Measurements from ENCODE around the gene ALOX5AP.

ALOX5AP gene

GRCh38 chr13:30763786-30764413 is 28.6 kb downstream of the ALOX5AP start:
- H3K27ac ChIP-seq: no peak overlapping the region
- H3K4me3 ChIP-seq (ENCODE audit: low read depth, low read length): no peak overlapping the region
- TF ChIP-seq CTCF (IDR thresholded peaks at IDR 0.05; ENCODE audit: low read depth, low read length, missing control alignments): no peak
- DNase-seq: no peak
- in situ Hi-C loops (cut with HindIII; ENCODE audit: low pct_ligation_motif_present, low sequenced_read_pairs): no loop called here
- no peaks in the 10 kb centered on the region for H3K27me3 ChIP-seq (replicated peaks)
- H3K36me3 ChIP-seq (replicated peaks): no peaks in the 10 kb centered on the region

- H3K27me3 ChIP-seq (replicated peaks): no peaks in the 10 kb centered on the region
- H3K4me3 ChIP-seq (ENCODE audit: low read depth, low read length): no peak overlapping the region
- in situ Hi-C loops (cut with HindIII; ENCODE audit: low pct_ligation_motif_present, low sequenced_read_pairs): no loop called here
Measured at GRCh38 chr13:30766231-30766630, 30.9 kb downstream of the ALOX5AP start.

GRCh38 chr13:30770929-30771328 is 35.6 kb downstream of the ALOX5AP start:
- no peak for TF ChIP-seq CTCF (IDR thresholded peaks at IDR 0.05; ENCODE audit: low read depth, low read length, missing control alignments)
- Histone ChIP-seq H3K27ac (no peak overlapping the region), H3K4me3 (ENCODE audit: low read depth, low read length) (no peak overlapping the region), H3K27me3 (replicated peaks) (no peaks in the 10 kb centered on the region), H3K36me3 (replicated peaks) (no peaks in the 10 kb centered on the region)
- no peak for DNase-seq
- in situ Hi-C loops (cut with HindIII; ENCODE audit: low pct_ligation_motif_present, low sequenced_read_pairs): no loop called here

More at GRCh38 chr13:30766231-30766630, 30.9 kb downstream of the ALOX5AP start:
- no peak for DNase-seq
- Histone ChIP-seq H3K27ac (no peak overlapping the region), H3K36me3 (replicated peaks) (no peaks in the 10 kb centered on the region)
- no peak for TF ChIP-seq CTCF (IDR thresholded peaks at IDR 0.05; ENCODE audit: low read depth, low read length, missing control alignments)

- H3K4me3 ChIP-seq (ENCODE audit: low read depth, low read length): no peak overlapping the region
- no peaks in the 10 kb centered on the region for H3K27me3 ChIP-seq (replicated peaks)
- DNase-seq: no peak
- in situ Hi-C loops (cut with HindIII; ENCODE audit: low pct_ligation_motif_present, low sequenced_read_pairs): no loop called here
- TF ChIP-seq CTCF (IDR thresholded peaks at IDR 0.05; ENCODE audit: low read depth, low read length, missing control alignments): no peak
- H3K36me3 ChIP-seq (replicated peaks): no peaks in the 10 kb centered on the region
- no peak overlapping the region for H3K27ac ChIP-seq
Measured at GRCh38 chr13:30773561-30773960, 38.2 kb downstream of the ALOX5AP start.

- no peak for TF ChIP-seq CTCF (IDR thresholded peaks at IDR 0.05; ENCODE audit: low read depth, low read length, missing control alignments)
- Histone ChIP-seq H3K36me3 (replicated peaks) (no peaks in the 10 kb centered on the region), H3K27me3 (replicated peaks) (no peaks in the 10 kb centered on the region), H3K27ac (no peak overlapping the region), H3K4me3 (ENCODE audit: low read depth, low read length) (no peak overlapping the region)
- DNase-seq: no peak
- in situ Hi-C loops (cut with HindIII; ENCODE audit: low pct_ligation_motif_present, low sequenced_read_pairs): no loop called here
Measured at GRCh38 chr13:30774214-30774730, 38.9 kb downstream of the ALOX5AP start.

- DNase-seq: no peak
- H3K4me3 ChIP-seq (ENCODE audit: low read depth, low read length): no peak overlapping the region
- no peak overlapping the region for H3K27ac ChIP-seq
- H3K36me3 ChIP-seq (replicated peaks): no peaks in the 10 kb centered on the region
- no peaks in the 10 kb centered on the region for H3K27me3 ChIP-seq (replicated peaks)
- in situ Hi-C loops (cut with HindIII; ENCODE audit: low pct_ligation_motif_present, low sequenced_read_pairs): no loop called here
- no peak for TF ChIP-seq CTCF (IDR thresholded peaks at IDR 0.05; ENCODE audit: low read depth, low read length, missing control alignments)
Measured at GRCh38 chr13:30776661-30777060, 41.3 kb downstream of the ALOX5AP start.

Data from brain microvascular endothelial cell (primary cell).